Neural cell (in vitro differentiated cells): ENCODE measurements around the gene DIPK1C. TPM values are rescaled to one million over a fixed set of nuclear protein-coding genes. Genes with fewer than 3 reads are reported as not detected.

Experiments
- H2AFZ ChIP-seq: fragments of 200-600, 300-800 bp; sonication (generic), shearing (Covaris generic); 2 replicates; pipeline ENCODE4 v1.6.0; 2014; ENCODE audit warnings: low read depth, mild to moderate bottlenecking, antibody characterized with exemption, low read length, moderate library complexity
- H3F3A ChIP-seq: fragments of 200-600 bp; shearing (Covaris generic); 2 replicates; pipeline ENCODE4 v1.6.1; 2016; ENCODE audit warnings: mild to moderate bottlenecking, moderate library complexity, mixed read lengths, antibody characterized with exemption, low read length; ENCODE audit not compliant: insufficient read depth, poor library complexity, severe bottlenecking
- H3K27ac ChIP-seq: fragments of 200-600, 300-800 bp; sonication (generic), shearing (Covaris generic); 2 replicates; pipeline ENCODE4 v1.5.1; 2014; ENCODE audit warnings: mild to moderate bottlenecking, low read length, moderate library complexity
- H3K27me3 ChIP-seq: fragments of 300-800, 200-600 bp; sonication (generic), shearing (Covaris generic); 2 replicates; pipeline ENCODE4 v1.6.0; 2014; ENCODE audit warnings: mild to moderate bottlenecking, low read depth, low read length, moderate library complexity; ENCODE audit not compliant: insufficient read depth
- H3K36me3 ChIP-seq: fragments of 300-800, 200-600 bp; sonication (generic), shearing (Covaris generic); 2 replicates; pipeline ENCODE4 v1.5.1; 2014; ENCODE audit warnings: mild to moderate bottlenecking, antibody characterized with exemption, low read length, moderate library complexity; ENCODE audit not compliant: insufficient read depth
- H3K4me2 ChIP-seq: fragments of 300-800, 200-600 bp; sonication (generic), shearing (Covaris generic); 2 replicates; pipeline ENCODE4 v1.6.0; 2014; ENCODE audit warnings: mild to moderate bottlenecking, low read length
- H3K4me3 ChIP-seq: fragments of 300-800, 200-600 bp; sonication (generic), shearing (Covaris generic); 2 replicates; pipeline ENCODE4 v1.5.1; 2014; ENCODE audit warnings: mild to moderate bottlenecking, low read length, moderate library complexity
- H3K79me2 ChIP-seq: fragments of 200-600 bp; shearing (Covaris generic); replicated peaks from 2 replicates; pipeline ENCODE4 v1.6.0; 2014; ENCODE audit warnings: mild to moderate bottlenecking, low read length, moderate library complexity; ENCODE audit not compliant: insufficient read depth
- H3K9ac ChIP-seq: fragments of 300-800, 200-600 bp; sonication (generic), shearing (Covaris generic); 2 replicates; pipeline ENCODE4 v1.6.1; 2016; ENCODE audit warnings: mild to moderate bottlenecking, low read length, mixed read lengths
- H3K9me2 ChIP-seq: fragments of 200-600 bp; shearing (Covaris generic); 2 replicates; pipeline ENCODE4 v1.6.1; 2016; ENCODE audit warnings: mild to moderate bottlenecking, low read length, mixed read lengths; ENCODE audit not compliant: insufficient read depth
- H3K9me3 ChIP-seq: fragments of 200-600, 300-800 bp; sonication (generic), shearing (Covaris generic); 2 replicates; pipeline ENCODE4 v1.6.1; 2016; ENCODE audit warnings: mild to moderate bottlenecking, mixed run types, low read length, moderate library complexity, mixed read lengths
- H4K20me1 ChIP-seq: fragments of 200-600 bp; shearing (Covaris generic); 2 replicates; pipeline ENCODE4 v1.6.1; 2016; ENCODE audit warnings: mild to moderate bottlenecking, mixed run types; ENCODE audit not compliant: insufficient read depth
- EP300 ChIP-seq: fragments of 450-650 bp; conservative IDR thresholded peaks from 2 replicates; pipeline ENCODE4 v1.6.1; 2014; ENCODE audit warnings: antibody characterized with exemption, mild to moderate bottlenecking, moderate library complexity; ENCODE audit not compliant: poor library complexity, severe bottlenecking
- EZH2 ChIP-seq: fragments of 200-600, 300-800 bp; shearing (Covaris generic), sonication (generic); IDR thresholded peaks from 2 replicates; pipeline ENCODE4 v1.6.1; 2014; ENCODE audit warnings: antibody characterized with exemption, low read length, borderline replicate concordance, mild to moderate bottlenecking; ENCODE audit not compliant: insufficient read depth, poor library complexity, severe bottlenecking
- MXI1 ChIP-seq: fragments of 450-650 bp; conservative IDR thresholded peaks from 2 replicates; pipeline ENCODE4 v1.6.1; 2014; ENCODE audit warnings: antibody characterized with exemption, mild to moderate bottlenecking; ENCODE audit not compliant: poor library complexity, severe bottlenecking
- POLR2AphosphoS5 ChIP-seq: IDR thresholded peaks from 2 replicates; pipeline ENCODE4 v1.6.1; 2012
- RAD21 ChIP-seq: fragments of 450-650 bp; conservative IDR thresholded peaks from 2 replicates; pipeline ENCODE4 v1.6.1; 2014; ENCODE audit warnings: antibody characterized with exemption, mild to moderate bottlenecking, moderate library complexity
- SMC3 ChIP-seq: fragments of 450-650 bp; conservative IDR thresholded peaks from 2 replicates; pipeline ENCODE4 v1.6.1; 2014; ENCODE audit warnings: antibody characterized with exemption, mild to moderate bottlenecking, moderate library complexity; ENCODE audit not compliant: poor library complexity
- TAF1 ChIP-seq: IDR thresholded peaks from 2 replicates; pipeline ENCODE4 v1.6.1; 2012; ENCODE audit warnings: low read depth
- polyA plus RNA-seq: library from polyadenylated mRNA; depleted of rRNA; stranded (reverse); fragments of >200 nt; gene quantifications from 2 replicates; pipeline ENCODE4 v1.2.3, GENCODE V29; 2014
- TF ChIP-seq, protein P1 (sequence below): fragments of 450-650 bp; IDR thresholded peaks from 2 replicates; pipeline ENCODE4 v1.5.1; 2014; ENCODE audit warnings: antibody characterized with exemption, mild to moderate bottlenecking, moderate library complexity; ENCODE audit not compliant: poor library complexity, severe bottlenecking
- TF ChIP-seq, protein P2 (sequence below): IDR thresholded peaks from 2 replicates; pipeline ENCODE4 v1.6.1; 2012; ENCODE audit warnings: borderline replicate concordance

The DIPK1C gene
- polyA plus RNA-seq, 1 donor from 2014 or later: not detected

DNA sequence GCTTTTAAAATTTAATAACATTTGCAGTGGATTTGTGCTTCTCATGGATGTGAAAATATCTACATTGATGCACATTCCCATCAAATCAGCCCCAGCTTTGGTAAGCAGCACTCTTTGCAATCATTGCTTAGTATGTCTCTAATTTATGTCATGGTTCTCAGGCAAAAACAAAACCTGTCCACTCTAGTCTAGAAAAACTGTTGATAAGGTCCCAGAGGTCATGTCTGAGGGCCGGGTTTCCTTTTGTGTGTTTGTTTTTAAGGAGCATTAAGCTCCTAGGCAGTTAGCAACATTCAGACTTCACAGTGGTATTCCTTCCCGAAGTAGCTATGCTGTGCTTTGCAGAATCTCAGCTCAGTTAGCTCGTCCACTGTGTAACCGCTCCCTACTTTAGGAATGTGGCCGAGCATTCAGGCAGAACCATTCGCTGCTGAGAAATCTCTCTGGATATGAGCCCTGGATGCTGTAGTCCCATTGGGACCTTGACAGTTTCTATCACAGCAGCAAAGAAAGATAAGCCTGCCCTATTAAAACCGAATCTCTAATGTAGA, 4.0 kb downstream of the DIPK1C start:
- peaks cover 33% of the 10 kb centered on the region for H3K27me3 ChIP-seq
- H2AFZ ChIP-seq: no peak overlapping the region
- no peaks in the 10 kb centered on the region for H3F3A ChIP-seq
- no peaks in the 10 kb centered on the region for H3K36me3 ChIP-seq
- no peak overlapping the region for H3K4me2 ChIP-seq
- H3K79me2 ChIP-seq: no peaks in the 10 kb centered on the region
- no peaks in the 10 kb centered on the region for H3K9me3 ChIP-seq
- no peaks in the 10 kb centered on the region for H4K20me1 ChIP-seq
- no peak overlapping the region for H3K9ac ChIP-seq
- H3K4me3 ChIP-seq: no peak overlapping the region
- H3K27ac ChIP-seq: no peak overlapping the region
- TF ChIP-seq EP300 (no peak), SMC3 (no peak), TAF1 (no peak), EZH2 (no peak), MXI1 (no peak), POLR2AphosphoS5 (no peak), RAD21 (no peak)
- TF ChIP-seq, protein P1, sequence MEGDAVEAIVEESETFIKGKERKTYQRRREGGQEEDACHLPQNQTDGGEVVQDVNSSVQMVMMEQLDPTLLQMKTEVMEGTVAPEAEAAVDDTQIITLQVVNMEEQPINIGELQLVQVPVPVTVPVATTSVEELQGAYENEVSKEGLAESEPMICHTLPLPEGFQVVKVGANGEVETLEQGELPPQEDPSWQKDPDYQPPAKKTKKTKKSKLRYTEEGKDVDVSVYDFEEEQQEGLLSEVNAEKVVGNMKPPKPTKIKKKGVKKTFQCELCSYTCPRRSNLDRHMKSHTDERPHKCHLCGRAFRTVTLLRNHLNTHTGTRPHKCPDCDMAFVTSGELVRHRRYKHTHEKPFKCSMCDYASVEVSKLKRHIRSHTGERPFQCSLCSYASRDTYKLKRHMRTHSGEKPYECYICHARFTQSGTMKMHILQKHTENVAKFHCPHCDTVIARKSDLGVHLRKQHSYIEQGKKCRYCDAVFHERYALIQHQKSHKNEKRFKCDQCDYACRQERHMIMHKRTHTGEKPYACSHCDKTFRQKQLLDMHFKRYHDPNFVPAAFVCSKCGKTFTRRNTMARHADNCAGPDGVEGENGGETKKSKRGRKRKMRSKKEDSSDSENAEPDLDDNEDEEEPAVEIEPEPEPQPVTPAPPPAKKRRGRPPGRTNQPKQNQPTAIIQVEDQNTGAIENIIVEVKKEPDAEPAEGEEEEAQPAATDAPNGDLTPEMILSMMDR: no peak
- TF ChIP-seq, protein P2, sequence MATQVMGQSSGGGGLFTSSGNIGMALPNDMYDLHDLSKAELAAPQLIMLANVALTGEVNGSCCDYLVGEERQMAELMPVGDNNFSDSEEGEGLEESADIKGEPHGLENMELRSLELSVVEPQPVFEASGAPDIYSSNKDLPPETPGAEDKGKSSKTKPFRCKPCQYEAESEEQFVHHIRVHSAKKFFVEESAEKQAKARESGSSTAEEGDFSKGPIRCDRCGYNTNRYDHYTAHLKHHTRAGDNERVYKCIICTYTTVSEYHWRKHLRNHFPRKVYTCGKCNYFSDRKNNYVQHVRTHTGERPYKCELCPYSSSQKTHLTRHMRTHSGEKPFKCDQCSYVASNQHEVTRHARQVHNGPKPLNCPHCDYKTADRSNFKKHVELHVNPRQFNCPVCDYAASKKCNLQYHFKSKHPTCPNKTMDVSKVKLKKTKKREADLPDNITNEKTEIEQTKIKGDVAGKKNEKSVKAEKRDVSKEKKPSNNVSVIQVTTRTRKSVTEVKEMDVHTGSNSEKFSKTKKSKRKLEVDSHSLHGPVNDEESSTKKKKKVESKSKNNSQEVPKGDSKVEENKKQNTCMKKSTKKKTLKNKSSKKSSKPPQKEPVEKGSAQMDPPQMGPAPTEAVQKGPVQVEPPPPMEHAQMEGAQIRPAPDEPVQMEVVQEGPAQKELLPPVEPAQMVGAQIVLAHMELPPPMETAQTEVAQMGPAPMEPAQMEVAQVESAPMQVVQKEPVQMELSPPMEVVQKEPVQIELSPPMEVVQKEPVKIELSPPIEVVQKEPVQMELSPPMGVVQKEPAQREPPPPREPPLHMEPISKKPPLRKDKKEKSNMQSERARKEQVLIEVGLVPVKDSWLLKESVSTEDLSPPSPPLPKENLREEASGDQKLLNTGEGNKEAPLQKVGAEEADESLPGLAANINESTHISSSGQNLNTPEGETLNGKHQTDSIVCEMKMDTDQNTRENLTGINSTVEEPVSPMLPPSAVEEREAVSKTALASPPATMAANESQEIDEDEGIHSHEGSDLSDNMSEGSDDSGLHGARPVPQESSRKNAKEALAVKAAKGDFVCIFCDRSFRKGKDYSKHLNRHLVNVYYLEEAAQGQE: no peak
- H3K9me2 ChIP-seq: no peaks in the 10 kb centered on the region

DNA sequence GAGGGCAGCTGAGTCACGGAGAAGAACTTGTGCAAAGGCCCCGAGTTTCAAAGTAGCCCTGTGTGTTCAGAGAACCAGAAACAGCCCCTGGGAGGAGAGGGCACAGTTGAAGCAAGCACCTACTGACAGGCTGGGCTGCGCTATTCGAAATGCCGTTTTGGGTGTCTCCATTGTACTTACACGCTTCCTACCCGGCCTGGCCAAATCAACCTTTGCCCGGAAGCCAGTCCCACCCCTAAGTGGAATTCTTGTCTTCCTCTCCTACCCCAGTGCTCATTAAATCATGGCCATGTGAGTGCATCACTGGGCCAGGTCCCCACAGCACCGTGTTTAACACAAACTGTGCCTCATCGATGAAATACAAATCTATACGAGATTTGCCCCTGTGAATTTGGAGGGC, 6.0 kb downstream of the DIPK1C start:
- H2AFZ ChIP-seq: no peak overlapping the region
- no peak overlapping the region for H3K4me2 ChIP-seq
- H3K27ac ChIP-seq: no peak overlapping the region
- no peaks in the 10 kb centered on the region for H4K20me1 ChIP-seq
- no peaks in the 10 kb centered on the region for H3K9me3 ChIP-seq
- H3K4me3 ChIP-seq: no peak overlapping the region
- H3K36me3 ChIP-seq: no peaks in the 10 kb centered on the region
- H3F3A ChIP-seq: no peaks in the 10 kb centered on the region
- H3K9ac ChIP-seq: no peak overlapping the region
- H3K79me2 ChIP-seq: no peaks in the 10 kb centered on the region
- no peaks in the 10 kb centered on the region for H3K9me2 ChIP-seq
- TF ChIP-seq POLR2AphosphoS5 (no peak), EP300 (no peak), EZH2 (no peak), MXI1 (no peak), RAD21 (no peak)
- TF ChIP-seq, protein P2: no peak
- TF ChIP-seq, protein P1: no peak
- peaks cover 16% of the 10 kb centered on the region for H3K27me3 ChIP-seq
